GM12874 (cell line): ENCODE results near the gene RYR1.

Experiments used
- CTCF ChIP-seq: IDR thresholded peaks from 2 replicates; pipeline ENCODE4 v1.5.1; 2011; ENCODE audit warnings: low read depth, mild to moderate bottlenecking, control low read depth, low read length, moderate library complexity; ENCODE audit not compliant: insufficient read depth

RYR1 gene

GRCh38 chr19:38537071-38537936 lies 103.8 kb downstream of the RYR1 start:
- TF ChIP-seq CTCF, result no peak

GRCh38 chr19:38538386-38538785 lies 104.9 kb downstream of the RYR1 start:
- TF ChIP-seq CTCF, result no peak

GRCh38 chr19:38538793-38539528 lies 105.5 kb downstream of the RYR1 start:
- TF ChIP-seq CTCF, result no peak

- TF ChIP-seq CTCF, result no peak
These were observed 106.3 kb downstream of the RYR1 start for GRCh38 chr19:38539751-38540150.

GRCh38 chr19:38542040-38542439 lies 108.5 kb downstream of the RYR1 start:
- no peak for TF ChIP-seq CTCF

- no peak for TF ChIP-seq CTCF
These were observed 109.9 kb downstream of the RYR1 start for GRCh38 chr19:38543286-38543806.

- no peak for TF ChIP-seq CTCF
These were observed 110.5 kb downstream of the RYR1 start for GRCh38 chr19:38543807-38544568.
